SK-MEL-5 (cell line): ENCODE data around the gene CDKAL1. TPM values are rescaled to one million over a fixed set of nuclear protein-coding genes. Genes with fewer than 3 reads are reported as not detected.
A peak's percentile ranks its signal among the peaks of the same experiment; 100 is the strongest.
"Not testable (repeated sequence)": the region's sequence is repeated elsewhere in the genome, so short reads cannot be mapped to it uniquely, and the experiment has no call there.

Source experiments
- DNase-seq: peaks from one replicate; pipeline ENCODE4 v3.0.0-alpha.2; 2016; ENCODE audit warnings: low read depth, low spot score
- in situ Hi-C: cut with HindIII; loops from 2 replicates; pipeline ENCODE4 v1.10.0; 2016; ENCODE audit warnings: low sequenced_read_pairs, high pct_unique_total_duplicates, low pct_unique_long_range_greater_than_20kb
- total RNA-seq: library from RNA; depleted of rRNA; stranded (reverse); fragments of >200 nt; shearing (Covaris generic); gene quantifications from 2 replicates; pipeline ENCODE4 v1.2.3, GENCODE V29; 2014

Gene CDKAL1
- total RNA-seq, 1 experiment from 2014 or later, result 32.7 TPM

DNA sequence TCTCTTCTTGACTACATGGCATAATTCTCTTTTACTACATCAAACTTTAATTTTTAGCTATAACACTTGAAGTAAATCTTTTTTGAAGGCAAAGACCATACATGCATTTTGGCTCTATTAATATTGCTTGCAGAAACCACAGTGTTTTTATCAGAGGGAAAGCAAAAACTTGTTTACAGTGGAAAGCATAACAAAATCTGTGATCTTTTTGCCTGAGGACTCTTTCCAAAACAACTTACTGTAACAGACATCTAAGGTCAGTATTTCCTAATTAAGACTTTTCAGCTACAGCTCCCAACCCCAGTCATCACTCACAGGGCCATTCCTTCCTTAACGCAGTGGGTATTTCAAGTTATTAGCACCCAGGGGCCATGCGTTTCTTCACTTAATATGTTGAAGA, 274.7 kb downstream of the CDKAL1 start:
- in situ Hi-C loops, result no loop called here
- no peak for DNase-seq

DNA sequence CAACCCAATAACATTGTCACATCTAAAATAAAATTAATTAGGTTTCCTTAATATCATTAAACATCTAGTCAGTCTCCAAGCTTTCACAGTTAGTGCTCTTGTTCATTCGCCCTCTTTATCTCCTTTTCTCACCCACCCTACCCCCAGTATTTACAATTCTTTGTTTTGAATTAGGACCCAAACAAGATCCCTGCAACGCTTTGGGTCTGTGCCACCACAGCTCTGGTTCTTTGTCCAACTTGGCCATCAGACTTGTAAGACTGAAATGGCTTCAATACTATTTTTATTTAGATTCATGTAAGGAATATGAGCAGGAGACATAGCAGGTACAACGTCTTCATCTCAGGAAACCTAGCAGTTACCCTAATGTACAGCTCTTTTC, 276.5 kb downstream of the CDKAL1 start:
- in situ Hi-C loops, result no loop called here
- no peak for DNase-seq

DNA sequence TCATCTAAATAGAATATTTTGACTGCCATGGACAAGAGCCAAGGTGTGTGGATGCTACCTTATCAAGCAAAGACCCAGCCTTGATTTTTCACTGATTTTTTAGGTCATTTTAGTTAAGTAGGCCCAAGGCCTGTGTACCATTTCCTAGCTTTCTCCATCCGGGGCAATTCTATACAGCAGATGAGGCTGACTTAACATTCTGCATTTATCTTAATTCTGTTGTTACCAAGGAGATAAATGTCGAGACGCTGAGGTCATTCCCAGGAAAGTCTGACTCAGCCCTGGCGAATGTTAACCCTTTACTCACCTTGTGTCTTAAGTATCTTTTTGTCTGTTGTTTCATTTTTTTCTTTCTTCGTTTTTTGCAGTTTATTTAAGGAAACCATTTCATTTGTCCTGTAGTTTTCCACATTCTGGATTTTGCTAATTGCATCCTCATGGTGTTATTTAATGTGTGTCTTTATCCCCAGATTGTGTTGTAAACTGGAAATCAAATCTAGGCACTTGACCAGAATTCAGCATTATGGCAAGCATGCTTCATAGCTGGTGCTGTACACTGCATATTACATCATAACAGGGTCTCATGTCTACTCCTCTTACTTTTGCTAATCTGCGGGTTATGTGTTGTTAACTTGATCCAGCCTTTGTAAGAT, 277.0 kb downstream of the CDKAL1 start:
- DNase-seq, result peak; percentile 40
- in situ Hi-C loops, result no loop called here

DNA sequence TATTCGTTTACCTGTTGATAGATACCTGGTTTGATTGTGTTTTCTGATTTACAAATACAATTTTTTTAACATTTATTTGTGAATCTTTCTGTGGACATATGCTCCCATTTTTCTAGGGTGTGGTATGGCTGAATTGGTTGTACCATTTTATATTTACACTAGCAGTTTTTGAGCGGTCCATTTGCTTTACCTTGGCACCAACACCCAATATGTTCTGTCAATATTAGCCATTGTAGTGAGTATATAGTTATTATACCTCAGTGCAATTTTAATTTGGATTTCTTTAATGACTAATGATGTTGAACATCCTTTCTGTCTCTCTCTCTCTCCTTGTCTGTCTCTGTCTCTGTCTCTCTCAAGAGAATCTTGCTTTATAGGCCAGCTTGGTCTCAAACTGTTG, 278.5 kb downstream of the CDKAL1 start:
- DNase-seq, result no peak
- in situ Hi-C loops, result no loop called here

DNA sequence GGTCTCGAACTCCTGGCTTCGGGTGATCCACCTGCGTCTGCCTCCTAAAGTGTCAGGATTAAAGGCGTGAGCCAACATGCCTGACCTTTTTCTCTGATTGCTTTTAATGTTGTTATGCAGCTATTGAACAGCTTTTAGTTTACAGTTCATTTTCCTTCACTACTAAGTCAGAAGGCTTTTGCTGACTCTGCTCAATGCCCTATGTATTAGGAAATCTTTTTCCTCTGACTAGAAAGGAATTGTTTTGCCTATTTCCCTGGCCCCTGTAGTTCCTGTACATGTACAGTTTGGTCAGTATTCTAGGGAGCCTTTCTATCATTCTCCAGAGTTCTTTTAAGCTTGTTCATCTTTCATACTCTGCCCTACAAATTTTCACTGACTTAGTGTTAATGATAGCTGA, 280.2 kb downstream of the CDKAL1 start:
- DNase-seq, result no peak
- in situ Hi-C loops, result no loop called here

DNA sequence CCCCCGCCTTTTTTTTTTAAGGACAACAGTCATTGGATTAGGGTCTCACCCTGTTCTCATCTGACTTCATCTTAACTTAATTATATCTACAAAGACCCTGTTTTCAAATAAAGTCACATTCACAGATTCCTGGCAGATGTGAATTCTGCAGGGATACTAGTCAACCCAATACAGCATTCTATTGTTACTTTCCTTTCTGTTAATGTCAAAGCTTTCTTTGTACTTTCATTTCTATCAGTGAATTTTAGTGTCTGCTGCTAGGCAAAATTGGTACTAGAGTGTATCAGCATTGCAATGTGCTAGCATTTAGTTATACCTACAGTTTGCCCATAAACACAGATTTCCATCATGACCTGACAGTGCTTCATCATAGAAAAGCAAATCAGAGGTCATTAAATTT, 281.9 kb downstream of the CDKAL1 start:
- in situ Hi-C loops, result no loop called here
- DNase-seq, result peak; percentile 51

DNA sequence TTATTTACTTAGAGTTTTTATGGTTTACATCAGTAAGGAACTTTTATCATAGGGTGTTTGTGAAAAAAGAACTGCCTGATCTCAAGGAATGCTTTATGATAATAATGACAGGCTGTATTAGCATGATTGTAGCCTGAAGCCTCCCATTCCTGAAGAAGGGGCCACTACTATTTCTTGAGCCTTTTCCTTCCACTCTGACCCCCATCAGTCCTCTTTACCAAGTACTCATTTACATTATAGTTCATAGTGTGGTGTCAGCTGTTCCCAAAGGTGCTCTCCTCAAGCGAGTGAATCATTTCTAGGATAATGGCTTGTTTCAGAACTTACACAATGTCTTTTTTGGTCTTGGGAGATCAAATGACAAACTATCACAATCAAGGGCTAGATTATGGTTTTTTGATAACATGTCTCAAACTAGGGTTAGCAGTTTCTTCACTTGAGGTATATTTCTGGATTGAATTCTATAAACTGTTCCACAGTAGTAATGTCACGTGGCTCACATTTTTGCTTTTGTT, 283.6 kb downstream of the CDKAL1 start:
- DNase-seq, result peak; percentile 89
- in situ Hi-C loops, result no loop called here

DNA sequence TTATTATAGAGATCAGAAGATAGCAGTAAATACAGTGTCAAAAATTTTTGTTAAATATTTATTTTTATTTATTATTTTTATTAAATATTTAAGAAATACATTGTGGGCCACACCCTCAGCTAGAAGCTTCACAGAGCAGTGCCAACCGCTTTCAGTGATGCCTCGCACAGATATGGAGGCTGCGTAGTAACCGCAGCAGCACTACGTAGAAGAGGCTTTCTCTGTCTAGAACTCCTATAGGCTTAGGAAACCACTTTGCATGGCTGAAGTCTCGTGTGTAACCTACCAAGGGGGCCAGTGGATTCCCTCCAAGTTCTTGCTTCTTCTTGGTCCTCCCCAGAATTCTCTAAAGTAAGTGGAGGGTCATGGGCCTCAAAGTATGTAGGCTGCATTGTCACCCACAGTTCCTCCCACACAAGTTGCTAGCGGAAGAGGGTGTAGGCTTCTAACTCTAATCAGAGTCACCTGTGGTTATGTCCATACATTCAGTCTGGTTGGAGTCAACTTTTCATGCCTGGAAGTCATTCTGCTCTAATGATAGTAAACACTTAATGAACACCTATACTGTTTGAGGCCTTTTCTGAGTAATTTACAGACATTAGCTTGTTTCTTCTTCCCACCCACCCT, 285.6 kb downstream of the CDKAL1 start:
- DNase-seq, result no peak
- in situ Hi-C loops, result no loop called here

DNA sequence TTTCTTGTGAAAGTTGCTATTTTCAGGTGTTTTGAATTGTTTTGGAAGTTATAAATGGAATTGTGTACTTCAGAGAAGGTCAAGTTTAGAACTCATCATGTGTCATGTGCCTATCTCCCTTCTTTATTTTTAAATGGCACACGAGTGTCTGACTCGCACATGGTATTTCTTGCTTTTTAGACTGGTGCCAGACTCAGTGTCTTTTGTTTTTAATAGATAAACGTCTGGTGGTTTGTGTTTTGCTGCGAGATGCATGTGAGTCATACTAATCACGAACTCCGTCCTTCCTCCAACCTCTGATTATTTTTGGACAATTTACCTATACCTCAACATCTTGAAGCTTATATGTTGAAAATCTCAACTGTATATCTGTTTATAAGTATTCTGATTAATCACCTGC, 292.1 kb downstream of the CDKAL1 start:
- in situ Hi-C loops, result no loop called here
- peak; percentile 88 for DNase-seq

DNA sequence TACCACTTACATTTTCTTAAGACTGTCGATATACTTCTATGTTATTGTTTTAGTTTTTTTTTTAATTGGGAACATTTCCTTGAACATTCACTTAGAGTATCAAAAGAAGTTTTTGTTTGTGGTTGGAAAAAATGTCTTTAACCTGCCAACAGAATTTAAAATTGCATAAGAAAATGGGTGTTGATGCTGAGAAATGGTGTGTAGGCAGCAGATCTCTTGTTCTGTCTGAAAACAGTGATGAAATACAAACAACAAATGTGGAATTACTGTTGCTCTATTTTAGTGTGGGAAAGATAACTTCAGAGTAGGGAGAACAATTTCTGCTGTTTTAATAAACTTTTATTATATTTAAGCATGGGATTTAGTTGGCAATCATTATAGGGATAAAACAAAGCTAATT, 293.5 kb downstream of the CDKAL1 start:
- in situ Hi-C loops, result no loop called here
- no peak for DNase-seq

DNA sequence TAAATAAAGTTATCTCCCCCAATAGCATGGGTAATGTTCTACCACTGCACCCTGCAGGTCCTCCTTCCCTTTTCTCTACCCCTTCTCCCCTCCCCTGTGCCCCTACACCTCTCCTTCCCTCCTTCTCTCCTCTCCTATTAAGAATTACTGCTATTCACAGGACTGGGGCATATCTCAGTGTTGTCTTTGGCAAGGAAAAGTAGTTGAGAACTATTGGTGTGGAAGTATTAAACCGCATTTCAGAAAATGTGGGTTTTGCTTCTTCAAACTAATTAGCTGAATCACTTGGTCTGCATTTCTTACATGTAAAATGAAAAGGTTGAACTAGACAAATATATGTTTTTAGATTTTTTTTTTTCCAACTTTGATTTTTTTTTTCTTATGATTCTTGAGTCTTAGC, 296.3 kb downstream of the CDKAL1 start:
- no peak for DNase-seq
- in situ Hi-C loops, result no loop called here

DNA sequence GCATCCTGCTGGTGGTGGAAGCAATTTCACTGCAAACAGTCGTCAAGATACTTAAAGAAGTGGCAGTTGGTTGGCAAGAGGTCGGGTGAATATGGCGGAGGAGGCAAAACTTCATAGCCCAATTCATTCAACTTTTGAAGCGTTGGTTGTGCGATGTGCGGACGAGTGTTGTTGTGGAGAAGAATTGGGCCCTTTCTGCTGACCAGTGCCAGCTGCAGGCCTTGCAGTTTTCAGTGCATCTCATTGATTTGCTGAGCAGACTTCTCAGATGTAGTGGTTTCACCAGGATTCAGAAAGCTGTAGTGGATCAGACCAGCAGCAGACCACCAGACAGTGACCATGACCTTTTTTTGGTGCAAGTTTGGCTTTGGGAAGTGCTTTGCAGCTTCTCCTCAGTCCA, 297.0 kb downstream of the CDKAL1 start:
- DNase-seq, in situ Hi-C loops: not testable (repeated sequence)

DNA sequence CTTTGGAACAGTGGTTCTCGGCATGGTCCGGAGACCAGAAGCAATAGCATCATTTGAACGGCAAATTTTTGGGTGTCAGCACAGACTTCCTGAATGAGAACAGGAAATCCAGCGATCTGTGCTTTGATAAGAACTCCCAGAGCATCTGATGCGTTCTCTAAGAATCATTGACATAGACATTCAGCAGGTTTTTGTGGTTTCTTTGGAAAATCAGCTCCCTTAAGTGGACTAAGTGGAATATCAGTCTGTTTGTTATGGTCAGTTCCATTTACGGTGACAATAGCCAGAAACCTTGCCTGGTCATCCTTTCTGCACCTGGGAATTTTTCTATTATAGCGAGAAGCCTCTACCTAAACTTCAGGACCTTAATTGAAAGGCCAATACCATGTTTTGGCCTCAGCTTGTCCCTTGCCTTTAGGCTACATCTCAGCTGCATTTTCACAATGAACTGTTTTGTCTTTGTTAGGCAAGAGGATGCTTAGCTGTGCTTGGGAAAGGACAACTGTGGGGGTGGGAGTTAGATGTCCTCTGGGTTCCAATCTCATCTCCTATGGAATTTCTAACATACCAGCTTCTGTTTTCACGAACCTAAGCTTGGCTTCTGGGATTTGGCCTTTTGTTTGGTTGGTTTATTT, 299.7 kb downstream of the CDKAL1 start:
- in situ Hi-C loops, result no loop called here
- DNase-seq, result peak; percentile 76

DNA sequence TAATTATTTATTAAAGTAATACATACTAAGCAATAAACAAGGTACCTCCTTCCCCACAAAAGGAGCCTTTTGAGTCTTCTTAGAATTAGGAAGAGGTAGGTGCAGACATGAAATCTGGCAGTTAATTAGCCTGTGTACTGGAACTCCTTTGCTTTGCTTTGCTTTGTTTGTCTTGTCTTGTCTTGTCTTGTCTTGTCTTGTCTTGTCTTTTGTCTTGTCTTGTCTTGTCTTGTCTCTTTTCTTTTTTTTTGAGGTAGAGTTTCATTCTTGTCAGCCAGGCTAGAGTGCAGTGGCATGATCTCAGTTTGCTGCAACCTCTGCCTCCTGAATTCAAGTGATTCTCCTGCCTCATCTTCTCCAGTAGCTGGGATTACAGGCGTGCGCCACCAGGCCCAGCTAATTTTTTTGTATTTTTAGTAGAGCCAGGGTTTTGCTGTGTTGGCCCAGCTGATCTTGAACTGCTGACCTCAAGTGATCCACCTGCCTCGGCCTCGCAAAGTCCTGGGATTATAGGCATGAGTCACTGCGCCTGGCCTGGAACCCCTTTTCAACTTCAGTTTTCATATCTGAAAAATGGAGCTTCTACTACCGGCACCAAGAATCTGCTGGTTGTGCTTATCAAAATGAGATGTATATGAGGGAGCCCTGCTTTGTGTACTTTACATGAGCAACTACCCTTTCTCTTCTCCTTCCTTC, 301.2 kb downstream of the CDKAL1 start:
- in situ Hi-C loops, result no loop called here

DNA sequence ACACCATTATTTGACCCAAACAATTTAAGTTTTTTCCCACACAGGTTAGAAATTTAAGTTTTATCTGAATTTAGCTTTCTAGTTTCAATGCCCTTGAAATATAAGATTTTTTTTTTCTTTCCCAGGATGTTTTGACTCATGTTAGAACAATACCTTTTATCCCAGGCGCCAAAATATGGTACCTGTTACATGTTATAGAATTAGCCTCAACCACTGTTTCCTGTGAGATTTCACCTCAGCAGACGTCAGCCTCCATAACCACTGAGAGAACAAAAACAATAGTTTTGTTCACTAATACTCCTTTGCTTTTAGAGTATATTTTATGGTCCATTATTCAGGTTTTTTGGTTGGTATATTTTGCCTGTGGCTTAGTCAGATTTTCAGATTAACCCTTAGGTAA, 302.9 kb downstream of the CDKAL1 start:
- DNase-seq, result no peak
- in situ Hi-C loops, result no loop called here

More for the DNA sequence above, 301.2 kb downstream of the CDKAL1 start:
- no peak for DNase-seq

DNA sequence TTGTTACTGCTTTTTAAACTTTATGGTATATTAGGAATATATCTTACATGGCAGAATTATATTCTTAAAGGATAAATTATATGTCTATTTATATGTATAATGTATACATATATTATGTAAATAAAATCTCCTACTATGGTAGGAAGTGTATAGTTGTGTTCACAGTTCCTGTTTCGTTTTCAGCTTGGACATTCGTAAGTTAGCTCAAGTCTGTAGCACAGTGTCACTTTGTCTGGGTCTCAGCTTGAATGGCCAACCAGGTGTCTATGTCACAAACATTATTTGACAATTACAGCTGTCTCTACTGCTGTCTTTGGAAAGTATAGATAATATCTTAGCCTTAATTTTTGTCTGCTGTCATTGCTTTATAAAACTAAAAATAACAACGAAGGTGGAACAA, 303.9 kb downstream of the CDKAL1 start:
- no peak for DNase-seq
- in situ Hi-C loops, result no loop called here

DNA sequence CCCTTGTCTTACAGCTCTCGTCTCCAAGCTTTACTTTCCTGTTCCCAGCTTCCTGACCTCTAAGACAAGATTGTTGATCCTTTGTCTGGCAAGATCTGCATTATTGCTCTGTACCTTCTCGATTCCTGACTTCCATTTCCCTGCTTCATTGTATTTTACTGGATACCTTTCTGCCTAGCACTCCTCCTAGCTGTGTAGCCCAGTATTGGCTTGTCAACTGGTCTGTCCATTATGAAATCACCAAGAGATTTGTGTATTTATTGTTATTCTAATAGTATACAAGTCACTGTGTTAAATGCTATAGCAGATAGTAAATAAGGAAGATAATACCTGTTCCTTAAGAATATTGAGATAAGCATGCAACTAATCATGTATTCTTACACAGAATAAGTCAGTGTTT, 305.4 kb downstream of the CDKAL1 start:
- in situ Hi-C loops, result no loop called here
- peak; percentile 57 for DNase-seq

DNA sequence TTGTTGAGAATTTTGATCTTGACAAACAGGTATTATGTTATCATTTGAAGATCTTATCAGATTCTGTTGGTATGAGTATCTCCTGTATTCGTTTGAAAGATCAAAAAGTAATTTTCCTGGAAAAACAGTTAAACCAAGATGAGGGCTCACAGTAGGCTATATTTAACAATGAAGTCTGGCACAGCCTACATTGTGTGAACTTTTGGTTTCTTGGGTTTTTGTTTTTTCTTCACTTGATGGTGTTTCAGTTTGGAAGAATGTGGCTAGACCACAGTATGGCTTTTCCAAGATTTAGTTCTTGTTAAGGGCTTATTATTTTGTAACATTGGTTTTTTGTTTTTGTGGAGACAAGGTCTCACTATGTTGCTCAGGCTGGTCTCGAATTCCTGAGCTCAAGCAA, 306.4 kb downstream of the CDKAL1 start:
- in situ Hi-C loops, result no loop called here
- no peak for DNase-seq
